SK-N-SH treated with all-trans-retinoic acid at 6 μM for 48 hours (cell line): Measurements from ENCODE around the gene MBD5.

ENCODE experiments used
- ARNTL ChIP-seq: fragments of 450-650 bp; formaldehyde crosslinking; IDR thresholded peaks from 2 replicates; pipeline ENCODE4 v1.5.0; 2020; ENCODE audit warnings: low read depth, mild to moderate bottlenecking, moderate library complexity, borderline replicate concordance
- CREB5 ChIP-seq: fragments of 250-450 bp; sonication (Bioruptor Pico); IDR thresholded peaks from 2 replicates; pipeline ENCODE4 v1.5.1; 2020; ENCODE audit warnings: low read depth, mild to moderate bottlenecking, moderate library complexity
- TF ChIP-seq, protein P1 (sequence below): fragments of 250-450 bp; sonication (Bioruptor Pico); IDR thresholded peaks from 2 replicates; pipeline ENCODE4 v1.8.0; 2021; ENCODE audit warnings: low read depth, mild to moderate bottlenecking, moderate library complexity, borderline replicate concordance
- TF ChIP-seq, protein P2 (sequence below): fragments of 250-450 bp; sonication (Bioruptor Pico); IDR thresholded peaks from 2 replicates; pipeline ENCODE4 v1.8.0; 2020; ENCODE audit warnings: mild to moderate bottlenecking, moderate library complexity, borderline replicate concordance

DNA sequence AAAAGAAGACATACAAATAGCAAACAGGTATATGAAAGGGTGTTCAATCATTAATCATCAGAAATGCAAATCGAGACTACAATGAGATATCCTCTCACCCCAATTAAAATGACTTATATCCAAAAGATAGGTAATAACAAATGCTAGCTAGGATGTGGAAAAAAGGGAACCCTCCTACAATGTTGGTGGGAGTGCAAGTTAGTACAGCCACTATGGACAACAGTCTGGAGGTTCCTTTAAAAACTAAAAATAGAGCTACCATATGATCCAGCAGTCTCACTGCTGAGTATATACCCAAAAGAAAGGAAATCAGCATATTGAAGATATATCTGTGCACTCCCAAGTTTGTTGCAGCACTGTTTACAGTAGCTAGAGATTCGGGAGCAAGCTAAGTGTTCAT lies 271.5 kb downstream of the MBD5 start:
- TF ChIP-seq, protein P1, sequence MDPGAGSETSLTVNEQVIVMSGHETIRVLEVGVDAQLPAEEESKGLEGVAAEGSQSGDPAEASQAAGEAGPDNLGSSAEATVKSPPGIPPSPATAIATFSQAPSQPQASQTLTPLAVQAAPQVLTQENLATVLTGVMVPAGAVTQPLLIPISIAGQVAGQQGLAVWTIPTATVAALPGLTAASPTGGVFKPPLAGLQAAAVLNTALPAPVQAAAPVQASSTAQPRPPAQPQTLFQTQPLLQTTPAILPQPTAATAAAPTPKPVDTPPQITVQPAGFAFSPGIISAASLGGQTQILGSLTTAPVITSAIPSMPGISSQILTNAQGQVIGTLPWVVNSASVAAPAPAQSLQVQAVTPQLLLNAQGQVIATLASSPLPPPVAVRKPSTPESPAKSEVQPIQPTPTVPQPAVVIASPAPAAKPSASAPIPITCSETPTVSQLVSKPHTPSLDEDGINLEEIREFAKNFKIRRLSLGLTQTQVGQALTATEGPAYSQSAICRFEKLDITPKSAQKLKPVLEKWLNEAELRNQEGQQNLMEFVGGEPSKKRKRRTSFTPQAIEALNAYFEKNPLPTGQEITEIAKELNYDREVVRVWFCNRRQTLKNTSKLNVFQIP (CRISPR knock-in tag) = no peak
- TF ChIP-seq ARNTL (CRISPR knock-in tag) (no peak), CREB5 (CRISPR knock-in tag) (no peak)
- TF ChIP-seq, protein P2, sequence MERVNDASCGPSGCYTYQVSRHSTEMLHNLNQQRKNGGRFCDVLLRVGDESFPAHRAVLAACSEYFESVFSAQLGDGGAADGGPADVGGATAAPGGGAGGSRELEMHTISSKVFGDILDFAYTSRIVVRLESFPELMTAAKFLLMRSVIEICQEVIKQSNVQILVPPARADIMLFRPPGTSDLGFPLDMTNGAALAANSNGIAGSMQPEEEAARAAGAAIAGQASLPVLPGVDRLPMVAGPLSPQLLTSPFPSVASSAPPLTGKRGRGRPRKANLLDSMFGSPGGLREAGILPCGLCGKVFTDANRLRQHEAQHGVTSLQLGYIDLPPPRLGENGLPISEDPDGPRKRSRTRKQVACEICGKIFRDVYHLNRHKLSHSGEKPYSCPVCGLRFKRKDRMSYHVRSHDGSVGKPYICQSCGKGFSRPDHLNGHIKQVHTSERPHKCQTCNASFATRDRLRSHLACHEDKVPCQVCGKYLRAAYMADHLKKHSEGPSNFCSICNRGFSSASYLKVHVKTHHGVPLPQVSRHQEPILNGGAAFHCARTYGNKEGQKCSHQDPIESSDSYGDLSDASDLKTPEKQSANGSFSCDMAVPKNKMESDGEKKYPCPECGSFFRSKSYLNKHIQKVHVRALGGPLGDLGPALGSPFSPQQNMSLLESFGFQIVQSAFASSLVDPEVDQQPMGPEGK = no peak
